Embryonic facial prominence (tissue), 1 donor: ENCODE data around the gene FAM25G.
"Not testable (repeated sequence)": the region's sequence is repeated elsewhere in the genome, so short reads cannot be mapped to it uniquely, and the experiment has no call there.

ENCODE experiments used
- DNase-seq: peaks from one replicate; pipeline ENCODE4 v3.0.0-alpha.2; 2016; ENCODE audit errors: extremely low spot score

FAM25G gene

GRCh38 chr10:47465216-47465917 lies 26.1 kb downstream of the FAM25G start:
- not testable (repeated sequence) for DNase-seq

GRCh38 chr10:47462577-47463358 lies 28.7 kb downstream of the FAM25G start:
- DNase-seq, result not testable (repeated sequence)

GRCh38 chr10:47461261-47461687 lies 30.2 kb downstream of the FAM25G start:
- DNase-seq, result peak; percentile 9

GRCh38 chr10:47458466-47459154 lies 32.9 kb downstream of the FAM25G start:
- DNase-seq, result no peak

GRCh38 chr10:47457826-47458225 lies 33.7 kb downstream of the FAM25G start:
- DNase-seq, result no peak

- DNase-seq, result no peak
Observed at GRCh38 chr10:47457528-47457820, 34.0 kb downstream of the FAM25G start.

GRCh38 chr10:47456794-47457527 lies 34.5 kb downstream of the FAM25G start:
- no peak for DNase-seq

- DNase-seq, result no peak
Observed at GRCh38 chr10:47456079-47456785, 35.3 kb downstream of the FAM25G start.

- DNase-seq, result not testable (repeated sequence)
Observed at GRCh38 chr10:47455350-47456078, 36.0 kb downstream of the FAM25G start.

- no peak for DNase-seq
Observed at GRCh38 chr10:47454780-47455058, 36.8 kb downstream of the FAM25G start.

- DNase-seq, result no peak
Observed at GRCh38 chr10:47454008-47454779, 37.3 kb downstream of the FAM25G start.

- DNase-seq, result no peak
Observed at GRCh38 chr10:47453141-47454007, 38.1 kb downstream of the FAM25G start.

- DNase-seq, result no peak
Observed at GRCh38 chr10:47452495-47453140, 38.9 kb downstream of the FAM25G start.

- DNase-seq, result no peak
Observed at GRCh38 chr10:47451998-47452494, 39.5 kb downstream of the FAM25G start.

- no peak for DNase-seq
Observed at GRCh38 chr10:47451273-47451997, 40.1 kb downstream of the FAM25G start.

GRCh38 chr10:47450442-47450841 lies 41.1 kb downstream of the FAM25G start:
- DNase-seq, result no peak

- no peak for DNase-seq
Observed at GRCh38 chr10:47449979-47450378, 41.5 kb downstream of the FAM25G start.
